Peyer's patch (tissue), 4 donors: ENCODE measurements around the gene CDC14A.

Experiments used
- POLR2A ChIP-seq, 2 donors: fragments of 450-650 bp; IDR thresholded peaks; one replicate each; pipeline ENCODE4 v1.5.1; 2017; ENCODE audit warnings: antibody characterized with exemption in 2 of 2, mild to moderate bottlenecking in 2 of 2, moderate library complexity in 2 of 2
- TF ChIP-seq, protein P1 (sequence below), 6 experiments: fragments of 450-650 bp in 4 of 6; fragments of 200-600 bp in 2 of 6; sonication (generic) in 1 of 6; IDR thresholded peaks; one replicate each; pipeline ENCODE4 v1.5.1; 2017 to 2019; ENCODE audit warnings: antibody characterized with exemption in 6 of 6, mild to moderate bottlenecking in 3 of 6, moderate library complexity in 1 of 6

DNA sequence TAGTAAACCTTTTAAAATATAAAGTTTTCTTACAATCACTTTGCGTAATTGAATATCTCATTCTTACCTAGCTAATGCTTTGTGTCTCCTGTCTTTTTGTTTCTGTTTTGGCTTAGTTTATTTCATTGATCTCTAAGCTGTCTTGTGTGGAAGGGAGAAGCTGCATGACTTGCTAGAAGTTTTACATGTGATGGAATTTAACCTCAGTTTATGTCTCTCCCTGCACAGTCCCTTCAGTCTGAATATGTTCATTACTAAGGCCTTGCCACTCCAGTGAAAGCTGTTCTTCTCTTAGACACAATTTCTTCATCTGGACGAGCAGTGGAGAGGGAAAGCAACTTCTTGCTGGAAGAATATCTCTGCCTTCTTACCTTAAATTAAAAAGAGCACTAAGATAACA, 165.7 kb downstream of the CDC14A start:
- TF ChIP-seq, protein P1, sequence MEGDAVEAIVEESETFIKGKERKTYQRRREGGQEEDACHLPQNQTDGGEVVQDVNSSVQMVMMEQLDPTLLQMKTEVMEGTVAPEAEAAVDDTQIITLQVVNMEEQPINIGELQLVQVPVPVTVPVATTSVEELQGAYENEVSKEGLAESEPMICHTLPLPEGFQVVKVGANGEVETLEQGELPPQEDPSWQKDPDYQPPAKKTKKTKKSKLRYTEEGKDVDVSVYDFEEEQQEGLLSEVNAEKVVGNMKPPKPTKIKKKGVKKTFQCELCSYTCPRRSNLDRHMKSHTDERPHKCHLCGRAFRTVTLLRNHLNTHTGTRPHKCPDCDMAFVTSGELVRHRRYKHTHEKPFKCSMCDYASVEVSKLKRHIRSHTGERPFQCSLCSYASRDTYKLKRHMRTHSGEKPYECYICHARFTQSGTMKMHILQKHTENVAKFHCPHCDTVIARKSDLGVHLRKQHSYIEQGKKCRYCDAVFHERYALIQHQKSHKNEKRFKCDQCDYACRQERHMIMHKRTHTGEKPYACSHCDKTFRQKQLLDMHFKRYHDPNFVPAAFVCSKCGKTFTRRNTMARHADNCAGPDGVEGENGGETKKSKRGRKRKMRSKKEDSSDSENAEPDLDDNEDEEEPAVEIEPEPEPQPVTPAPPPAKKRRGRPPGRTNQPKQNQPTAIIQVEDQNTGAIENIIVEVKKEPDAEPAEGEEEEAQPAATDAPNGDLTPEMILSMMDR (IDR thresholded peaks at IDR 0.05), result no peak
- no peak for TF ChIP-seq POLR2A (IDR thresholded peaks at IDR 0.05)
